SIG-M5 treated with dmso at 0.1 percent for 504 hours (cell line): ENCODE results near the gene MYPN.
"Not testable (repeated sequence)": the region's sequence is repeated elsewhere in the genome, so short reads cannot be mapped to it uniquely, and the experiment has no call there.

Experiments
- DNase-seq: peaks from one replicate; lab custom pipeline; 2025; ENCODE audit not compliant: unreplicated experiment; lab: John Stamatoyannopoulos, UW

The MYPN gene

GRCh38 chr10:68171539-68172080, 62.3 kb downstream of the MYPN start:
- no peak for DNase-seq

- DNase-seq = no peak
Observed at GRCh38 chr10:68172324-68172723, 63.0 kb downstream of the MYPN start.

- DNase-seq = no peak
Observed at GRCh38 chr10:68175949-68176348, 66.7 kb downstream of the MYPN start.

- no peak for DNase-seq
Observed at GRCh38 chr10:68176797-68177196, 67.5 kb downstream of the MYPN start.

GRCh38 chr10:68178592-68178991, 69.3 kb downstream of the MYPN start:
- no peak for DNase-seq

- DNase-seq = no peak
Observed at GRCh38 chr10:68179016-68179415, 69.7 kb downstream of the MYPN start.

GRCh38 chr10:68180490-68180889, 71.2 kb downstream of the MYPN start:
- DNase-seq = no peak

GRCh38 chr10:68184546-68184945, 75.3 kb downstream of the MYPN start:
- DNase-seq = no peak

- DNase-seq = no peak
Observed at GRCh38 chr10:68185085-68185484, 75.8 kb downstream of the MYPN start.

- no peak for DNase-seq
Observed at GRCh38 chr10:68188835-68189234, 79.5 kb downstream of the MYPN start.

GRCh38 chr10:68192113-68192512, 82.8 kb downstream of the MYPN start:
- DNase-seq = no peak

- DNase-seq = no peak
Observed at GRCh38 chr10:68194290-68194689, 85.0 kb downstream of the MYPN start.

GRCh38 chr10:68195776-68196175, 86.5 kb downstream of the MYPN start:
- not testable (repeated sequence) for DNase-seq

GRCh38 chr10:68196701-68197100, 87.4 kb downstream of the MYPN start:
- DNase-seq = no peak

- DNase-seq = peak; percentile 49
Observed at GRCh38 chr10:68202960-68203353, 93.7 kb downstream of the MYPN start.

GRCh38 chr10:68208424-68209042, 99.2 kb downstream of the MYPN start:
- peak; percentile 42 for DNase-seq

GRCh38 chr10:68211669-68212068, 102.4 kb downstream of the MYPN start:
- DNase-seq = no peak

GRCh38 chr10:68212721-68213352, 103.5 kb downstream of the MYPN start:
- DNase-seq = peak; percentile 26

GRCh38 chr10:68218786-68219185, 109.5 kb downstream of the MYPN start:
- no peak for DNase-seq

GRCh38 chr10:68221196-68221595, 111.9 kb downstream of the MYPN start:
- no peak for DNase-seq

GRCh38 chr10:68222391-68222790, 113.1 kb downstream of the MYPN start:
- DNase-seq = no peak

GRCh38 chr10:68223535-68224165, 114.4 kb downstream of the MYPN start:
- no peak for DNase-seq
